HCT116 (cell line): ENCODE results near the gene SPSB4. TPM values are rescaled to one million over a fixed set of nuclear protein-coding genes. Genes with fewer than 3 reads are reported as not detected.

Experiments
- ATAC-seq: fragments of 200-7000 bp; cut with Tn5 transposase; 2 replicates; pipeline ENCODE4 v1.9.1; 2020; ENCODE audit warnings: mild to moderate bottlenecking, moderate library complexity
- BruUV-seq: library from RNA; stranded (reverse); fragments of 400-500 nt; replicated peaks from 2 replicates; lab custom pipeline; 2021; lab: Mats Ljungman, UMichigan
- CTCF ChIA-PET: fragments of 300-600 bp; sonication (Branson Sonifier 250); formaldehyde crosslinking; loops from one replicate; lab custom pipeline; 2021; ENCODE audit warnings: antibody characterized with exemption; lab: Charles Lee
- POLR2A ChIA-PET: fragments of 300-600, 350-600 bp; sonication (Branson Sonifier 250); formaldehyde crosslinking; loops from one replicate; lab custom pipeline; 2021; ENCODE audit warnings: antibody characterized with exemption; lab: Charles Lee
- RAD21 ChIA-PET, 2 experiments: fragments of 300-600 bp; sonication (Branson Sonifier 250); formaldehyde crosslinking; loops; one replicate each; lab custom pipeline; 2023; ENCODE audit warnings: low total read pairs in 2 of 2; ENCODE audit not compliant: uncharacterized antibody in 2 of 2, unreplicated experiment in 2 of 2, low non-redundant PET in 1 of 2; lab: Charles Lee
- DNase-seq: peaks from one replicate; pipeline ENCODE4 v3.0.0-alpha.2; 2010; ENCODE audit warnings: low read depth, low spot score
- H2AFZ ChIP-seq: fragments of 200-600 bp; shearing (Covaris generic), sonication (generic); 2 replicates; pipeline ENCODE4 v1.6.1; 2017; ENCODE audit warnings: low read depth, mixed run types, mixed read lengths, antibody characterized with exemption, low read length; ENCODE audit not compliant: poor library complexity, severe bottlenecking
- H3K27ac ChIP-seq: 2 replicates; pipeline ENCODE4 v1.5.1; 2012; ENCODE audit warnings: low read depth, low read length
- H3K27me3 ChIP-seq: fragments of 200-600 bp; sonication (generic); 2 replicates; pipeline ENCODE4 v1.6.1; 2016; ENCODE audit warnings: mixed run types, low read length, mixed read lengths; ENCODE audit not compliant: insufficient read depth
- H3K36me3 ChIP-seq, 2 experiments: fragments of 200-500 bp in 1 of 2; fragments of 200-600 bp in 1 of 2; sonication (Bioruptor generic) in 1 of 2; sonication (generic) in 1 of 2; 2 replicates each; pipeline versions ENCODE4 v1.5.1 to v1.6.1; 2014 to 2016; ENCODE audit warnings: low read length in 2 of 2, inconsistent platforms in 1 of 2, mixed read lengths in 1 of 2, mixed run types in 1 of 2; ENCODE audit not compliant: insufficient read depth in 2 of 2, control insufficient read depth in 1 of 2
- H3K4me1 ChIP-seq, 2 experiments: fragments of 200-600 bp in 1 of 2; sonication (generic) in 1 of 2; 2 replicates each; pipeline versions ENCODE4 v1.5.1 to v1.6.1; 2012 to 2017; ENCODE audit warnings: low read length in 2 of 2, inconsistent platforms in 1 of 2, mild to moderate bottlenecking in 1 of 2, mixed read lengths in 1 of 2, mixed run types in 1 of 2, moderate library complexity in 1 of 2; ENCODE audit not compliant: insufficient read depth in 2 of 2, control insufficient read depth in 1 of 2
- H3K4me2 ChIP-seq: fragments of 200-600 bp; sonication (generic); 2 replicates; pipeline ENCODE4 v1.6.1; 2017; ENCODE audit warnings: mixed run types, low read length, mixed read lengths
- H3K4me3 ChIP-seq, 2 experiments: fragments of 200-600 bp in 1 of 2; sonication (generic) in 1 of 2; replicated peaks in 1 of 2; 2 replicates each; pipeline ENCODE4 v1.5.1; 2011 to 2016; ENCODE audit warnings: low read length in 2 of 2, control low read depth in 1 of 2, low read depth in 1 of 2, mild to moderate bottlenecking in 1 of 2, mixed read lengths in 1 of 2, mixed run types in 1 of 2
- H3K79me2 ChIP-seq: fragments of 200-600 bp; sonication (generic); 2 replicates; pipeline ENCODE4 v1.6.1; 2017; ENCODE audit warnings: mild to moderate bottlenecking, mixed run types, low read length, moderate library complexity, mixed read lengths; ENCODE audit not compliant: insufficient read depth
- H3K9ac ChIP-seq: fragments of 200-600 bp; sonication (generic); 2 replicates; pipeline ENCODE4 v1.6.1; 2016; ENCODE audit warnings: low read length, mixed read lengths
- H3K9me2 ChIP-seq: fragments of 200-600 bp; sonication (generic), shearing (Covaris generic); 2 replicates; pipeline ENCODE4 v1.6.1; 2017; ENCODE audit warnings: mixed run types, mild to moderate bottlenecking, moderate library complexity; ENCODE audit not compliant: insufficient read depth
- H3K9me3 ChIP-seq, 2 experiments: fragments of 200-500 bp in 1 of 2; fragments of 200-600 bp in 1 of 2; sonication (Bioruptor generic) in 1 of 2; sonication (generic) in 1 of 2; 2 replicates each; pipeline ENCODE4 v1.6.1; 2014 to 2017; ENCODE audit warnings: low read length in 2 of 2, mixed read lengths in 2 of 2, inconsistent platforms in 1 of 2, low read depth in 1 of 2, mild to moderate bottlenecking in 1 of 2, mixed run types in 1 of 2, moderate library complexity in 1 of 2; ENCODE audit not compliant: control insufficient read depth in 1 of 2, insufficient read depth in 1 of 2
- H4K20me1 ChIP-seq: fragments of 200-600 bp; sonication (generic), shearing (Covaris generic); 2 replicates; pipeline ENCODE4 v1.6.1; 2017; ENCODE audit warnings: mixed run types, mild to moderate bottlenecking, moderate library complexity; ENCODE audit not compliant: insufficient read depth
- CBX3 ChIP-seq: IDR thresholded peaks from 2 replicates; pipeline ENCODE4 v1.6.1; 2012; ENCODE audit warnings: low read depth
- CEBPB ChIP-seq: IDR thresholded peaks from 2 replicates; pipeline ENCODE4 v1.6.1; 2012; ENCODE audit warnings: low read depth
- EGR1 ChIP-seq: IDR thresholded peaks from 2 replicates; pipeline ENCODE4 v1.6.1; 2012; ENCODE audit warnings: low read depth
- ELF1 ChIP-seq: IDR thresholded peaks from 2 replicates; pipeline ENCODE4 v1.6.1; 2012; ENCODE audit warnings: low read depth, borderline replicate concordance
- EZH2phosphoT487 ChIP-seq: fragments of 200-600 bp; IDR thresholded peaks from 2 replicates; pipeline ENCODE4 v1.6.1; 2018; ENCODE audit warnings: antibody characterized with exemption, borderline replicate concordance
- FOSL1 ChIP-seq: IDR thresholded peaks from 2 replicates; pipeline ENCODE4 v1.6.1; 2012; ENCODE audit warnings: low read depth
- JUND ChIP-seq: IDR thresholded peaks from 2 replicates; pipeline ENCODE4 v1.6.1; 2012
- POLR2A ChIP-seq: IDR thresholded peaks from 2 replicates; pipeline ENCODE4 v1.7.0; 2011; ENCODE audit warnings: borderline replicate concordance; ENCODE audit not compliant: insufficient read depth, insufficient read length; ENCODE audit errors: extremely low read depth
- SIN3A ChIP-seq: IDR thresholded peaks from 2 replicates; pipeline ENCODE4 v1.6.1; 2012; ENCODE audit warnings: low read depth
- SP1 ChIP-seq: IDR thresholded peaks from 2 replicates; pipeline ENCODE4 v1.6.1; 2012; ENCODE audit warnings: low read depth
- TCF7L2 ChIP-seq: IDR thresholded peaks from 2 replicates; pipeline ENCODE4 v1.7.0; 2011; ENCODE audit warnings: borderline replicate concordance, inconsistent platforms; ENCODE audit not compliant: insufficient read depth, insufficient read length; ENCODE audit errors: extremely low read depth
- YY1 ChIP-seq: IDR thresholded peaks from 2 replicates; pipeline ENCODE4 v1.6.1; 2011; ENCODE audit warnings: low read length, low read depth, moderate library complexity, mild to moderate bottlenecking; ENCODE audit not compliant: insufficient replicate concordance; ENCODE audit errors: extremely low read depth
- ZFX ChIP-seq: fragments of 450-650 bp; IDR thresholded peaks from 2 replicates; pipeline ENCODE4 v1.6.1; 2017
- intact Hi-C: fragments of 100-400 bp; cut with micrococcal nuclease; formaldehyde crosslinking; loops from 2 replicates; pipeline ENCODE4 v1.10.0; 2022
- total RNA-seq: library from RNA; stranded (reverse); gene quantifications from one replicate; pipeline ENCODE4 v1.2.1, GENCODE V29; 2021; ENCODE audit not compliant: unreplicated experiment
- TF ChIP-seq, protein P1 (sequence below), 3 experiments: fragments of 200-600 bp in 1 of 3; sonication (generic) in 1 of 3; IDR thresholded peaks in 2 of 3; conservative IDR thresholded peaks in 1 of 3; 2 replicates each; pipeline ENCODE4 v1.5.1; 2012 to 2017; ENCODE audit warnings: low read depth in 2 of 3, low read length in 2 of 3, antibody characterized with exemption in 1 of 3, borderline replicate concordance in 1 of 3, control low read depth in 1 of 3, mild to moderate bottlenecking in 1 of 3, mixed read lengths in 1 of 3, mixed run types in 1 of 3, moderate library complexity in 1 of 3; ENCODE audit not compliant: insufficient read depth in 1 of 3
- TF ChIP-seq, protein P2 (sequence below): IDR thresholded peaks from 2 replicates; pipeline ENCODE4 v1.6.1; 2012
- TF ChIP-seq, protein P3 (sequence below): IDR thresholded peaks from 2 replicates; pipeline ENCODE4 v1.6.1; 2011; ENCODE audit warnings: mild to moderate bottlenecking, low read length, moderate library complexity; ENCODE audit not compliant: insufficient replicate concordance; ENCODE audit errors: extremely low read depth
- TF ChIP-seq, protein P4 (sequence below): IDR thresholded peaks from 2 replicates; pipeline ENCODE4 v1.6.1; 2012; ENCODE audit warnings: low read depth
- TF ChIP-seq, protein P5 (sequence below): IDR thresholded peaks from 2 replicates; pipeline ENCODE4 v1.6.1; 2012

SPSB4 gene
- total RNA-seq, 1 experiment from 2014 or later = 0.57 TPM

DNA sequence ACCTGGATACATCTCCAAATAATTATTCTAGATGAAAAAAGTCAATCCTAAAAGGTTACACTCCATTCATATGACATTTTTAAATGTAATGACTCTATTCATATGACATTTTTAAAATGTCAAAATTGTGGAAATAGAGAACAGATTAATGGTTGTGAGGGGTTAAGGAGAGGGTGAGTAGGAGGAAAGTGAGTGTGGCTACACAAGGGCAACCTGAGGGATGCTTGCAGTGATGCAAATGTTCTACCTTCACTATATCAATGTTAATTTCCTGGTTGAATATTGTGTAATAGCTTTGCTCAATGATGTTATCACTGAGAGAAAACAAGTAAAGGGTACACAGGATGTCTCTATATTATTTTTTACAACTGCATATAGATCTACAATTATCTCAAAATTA lies 125.6 kb downstream of the SPSB4 start:
- no peak for TF ChIP-seq ELF1
- no peak for TF ChIP-seq SP1
- TF ChIP-seq, protein P1, sequence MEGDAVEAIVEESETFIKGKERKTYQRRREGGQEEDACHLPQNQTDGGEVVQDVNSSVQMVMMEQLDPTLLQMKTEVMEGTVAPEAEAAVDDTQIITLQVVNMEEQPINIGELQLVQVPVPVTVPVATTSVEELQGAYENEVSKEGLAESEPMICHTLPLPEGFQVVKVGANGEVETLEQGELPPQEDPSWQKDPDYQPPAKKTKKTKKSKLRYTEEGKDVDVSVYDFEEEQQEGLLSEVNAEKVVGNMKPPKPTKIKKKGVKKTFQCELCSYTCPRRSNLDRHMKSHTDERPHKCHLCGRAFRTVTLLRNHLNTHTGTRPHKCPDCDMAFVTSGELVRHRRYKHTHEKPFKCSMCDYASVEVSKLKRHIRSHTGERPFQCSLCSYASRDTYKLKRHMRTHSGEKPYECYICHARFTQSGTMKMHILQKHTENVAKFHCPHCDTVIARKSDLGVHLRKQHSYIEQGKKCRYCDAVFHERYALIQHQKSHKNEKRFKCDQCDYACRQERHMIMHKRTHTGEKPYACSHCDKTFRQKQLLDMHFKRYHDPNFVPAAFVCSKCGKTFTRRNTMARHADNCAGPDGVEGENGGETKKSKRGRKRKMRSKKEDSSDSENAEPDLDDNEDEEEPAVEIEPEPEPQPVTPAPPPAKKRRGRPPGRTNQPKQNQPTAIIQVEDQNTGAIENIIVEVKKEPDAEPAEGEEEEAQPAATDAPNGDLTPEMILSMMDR (IDR thresholded peaks at IDR 0.05 in 2 of 3, conservative IDR thresholded peaks at IDR 0.05 in 1 of 3; ENCODE audit: borderline replicate concordance in 1 of 3, insufficient read depth in 1 of 3, low read depth in 2 of 3, low read length in 2 of 3) = no peak
- TF ChIP-seq TCF7L2 = no peak
- no peak for TF ChIP-seq SIN3A
- TF ChIP-seq, protein P2, sequence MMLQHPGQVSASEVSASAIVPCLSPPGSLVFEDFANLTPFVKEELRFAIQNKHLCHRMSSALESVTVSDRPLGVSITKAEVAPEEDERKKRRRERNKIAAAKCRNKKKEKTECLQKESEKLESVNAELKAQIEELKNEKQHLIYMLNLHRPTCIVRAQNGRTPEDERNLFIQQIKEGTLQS = no peak
- TF ChIP-seq, protein P3, sequence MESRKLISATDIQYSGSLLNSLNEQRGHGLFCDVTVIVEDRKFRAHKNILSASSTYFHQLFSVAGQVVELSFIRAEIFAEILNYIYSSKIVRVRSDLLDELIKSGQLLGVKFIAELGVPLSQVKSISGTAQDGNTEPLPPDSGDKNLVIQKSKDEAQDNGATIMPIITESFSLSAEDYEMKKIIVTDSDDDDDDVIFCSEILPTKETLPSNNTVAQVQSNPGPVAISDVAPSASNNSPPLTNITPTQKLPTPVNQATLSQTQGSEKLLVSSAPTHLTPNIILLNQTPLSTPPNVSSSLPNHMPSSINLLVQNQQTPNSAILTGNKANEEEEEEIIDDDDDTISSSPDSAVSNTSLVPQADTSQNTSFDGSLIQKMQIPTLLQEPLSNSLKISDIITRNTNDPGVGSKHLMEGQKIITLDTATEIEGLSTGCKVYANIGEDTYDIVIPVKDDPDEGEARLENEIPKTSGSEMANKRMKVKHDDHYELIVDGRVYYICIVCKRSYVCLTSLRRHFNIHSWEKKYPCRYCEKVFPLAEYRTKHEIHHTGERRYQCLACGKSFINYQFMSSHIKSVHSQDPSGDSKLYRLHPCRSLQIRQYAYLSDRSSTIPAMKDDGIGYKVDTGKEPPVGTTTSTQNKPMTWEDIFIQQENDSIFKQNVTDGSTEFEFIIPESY = no peak
- TF ChIP-seq JUND = no peak
- no peak for TF ChIP-seq EZH2phosphoT487
- TF ChIP-seq YY1 = no peak
- no peak for TF ChIP-seq POLR2A
- TF ChIP-seq CEBPB = no peak
- TF ChIP-seq, protein P4, sequence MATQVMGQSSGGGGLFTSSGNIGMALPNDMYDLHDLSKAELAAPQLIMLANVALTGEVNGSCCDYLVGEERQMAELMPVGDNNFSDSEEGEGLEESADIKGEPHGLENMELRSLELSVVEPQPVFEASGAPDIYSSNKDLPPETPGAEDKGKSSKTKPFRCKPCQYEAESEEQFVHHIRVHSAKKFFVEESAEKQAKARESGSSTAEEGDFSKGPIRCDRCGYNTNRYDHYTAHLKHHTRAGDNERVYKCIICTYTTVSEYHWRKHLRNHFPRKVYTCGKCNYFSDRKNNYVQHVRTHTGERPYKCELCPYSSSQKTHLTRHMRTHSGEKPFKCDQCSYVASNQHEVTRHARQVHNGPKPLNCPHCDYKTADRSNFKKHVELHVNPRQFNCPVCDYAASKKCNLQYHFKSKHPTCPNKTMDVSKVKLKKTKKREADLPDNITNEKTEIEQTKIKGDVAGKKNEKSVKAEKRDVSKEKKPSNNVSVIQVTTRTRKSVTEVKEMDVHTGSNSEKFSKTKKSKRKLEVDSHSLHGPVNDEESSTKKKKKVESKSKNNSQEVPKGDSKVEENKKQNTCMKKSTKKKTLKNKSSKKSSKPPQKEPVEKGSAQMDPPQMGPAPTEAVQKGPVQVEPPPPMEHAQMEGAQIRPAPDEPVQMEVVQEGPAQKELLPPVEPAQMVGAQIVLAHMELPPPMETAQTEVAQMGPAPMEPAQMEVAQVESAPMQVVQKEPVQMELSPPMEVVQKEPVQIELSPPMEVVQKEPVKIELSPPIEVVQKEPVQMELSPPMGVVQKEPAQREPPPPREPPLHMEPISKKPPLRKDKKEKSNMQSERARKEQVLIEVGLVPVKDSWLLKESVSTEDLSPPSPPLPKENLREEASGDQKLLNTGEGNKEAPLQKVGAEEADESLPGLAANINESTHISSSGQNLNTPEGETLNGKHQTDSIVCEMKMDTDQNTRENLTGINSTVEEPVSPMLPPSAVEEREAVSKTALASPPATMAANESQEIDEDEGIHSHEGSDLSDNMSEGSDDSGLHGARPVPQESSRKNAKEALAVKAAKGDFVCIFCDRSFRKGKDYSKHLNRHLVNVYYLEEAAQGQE = no peak
- TF ChIP-seq, protein P5, sequence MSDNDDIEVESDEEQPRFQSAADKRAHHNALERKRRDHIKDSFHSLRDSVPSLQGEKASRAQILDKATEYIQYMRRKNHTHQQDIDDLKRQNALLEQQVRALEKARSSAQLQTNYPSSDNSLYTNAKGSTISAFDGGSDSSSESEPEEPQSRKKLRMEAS = no peak
- TF ChIP-seq CBX3 = no peak
- no peak for TF ChIP-seq EGR1
- TF ChIP-seq ZFX = no peak
- no peak for TF ChIP-seq FOSL1
- Histone ChIP-seq H3K27me3 (no peaks in the 10 kb centered on the region; the same call in 1 of the 2 replicates), H3K4me3 (no peak overlapping the region), H3K9ac (no peak overlapping the region), H4K20me1 (no peaks in the 10 kb centered on the region), H3K4me1 (no peaks in the 10 kb centered on the region), H3K9me2 (no peaks in the 10 kb centered on the region), H3K4me2 (no peak overlapping the region), H3K36me3 (no peaks in the 10 kb centered on the region), H2AFZ (no peak overlapping the region), H3K79me2 (no peaks in the 10 kb centered on the region), H3K27ac (no peak overlapping the region), H3K9me3 (no peaks in the 10 kb centered on the region)
- DNase-seq = no peak
- RAD21 ChIA-PET = no interaction called here
- POLR2A ChIA-PET = no interaction called here
- intact Hi-C loops = no loop called here
- CTCF ChIA-PET = no interaction called here
- BruUV-seq = no TSS peak
- no peak for ATAC-seq
